HG02623 (cell line): Measurements from ENCODE around the gene ABCA9.
"Not testable (repeated sequence)": the region's sequence is repeated elsewhere in the genome, so short reads cannot be mapped to it uniquely, and the experiment has no call there.

Experiments
- ATAC-seq: cut with Tn5 transposase; IDR thresholded peaks from one replicate; pipeline ENCODE4 v1.9.1; 2021; ENCODE audit warnings: moderate library complexity; ENCODE audit not compliant: unreplicated experiment

ABCA9 gene

GRCh38 chr17:69042308-69042707 is 18.4 kb downstream of the ABCA9 start:
- no peak for ATAC-seq

- no peak for ATAC-seq
Observed at GRCh38 chr17:69031839-69032238, 28.9 kb downstream of the ABCA9 start.

DNA sequence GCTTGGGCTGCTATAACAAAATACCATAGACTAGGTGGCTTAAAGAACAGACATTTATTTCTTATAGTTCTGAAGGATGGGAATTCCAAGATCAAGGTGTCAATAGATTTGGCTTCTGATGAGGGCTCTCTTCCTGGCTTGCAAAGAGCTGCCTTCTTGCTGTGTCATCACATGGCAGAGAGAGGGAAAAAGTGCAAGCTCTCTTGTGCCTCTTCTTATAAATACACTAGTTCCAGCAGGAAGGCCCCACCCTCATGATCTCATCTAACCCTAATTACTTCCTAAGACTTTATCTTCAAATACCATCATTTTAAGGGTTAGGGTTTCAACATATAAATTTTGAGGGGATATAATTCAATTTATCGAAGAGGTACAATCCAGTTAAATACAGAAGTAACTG is 30.6 kb downstream of the ABCA9 start:
- ATAC-seq, result no peak

DNA sequence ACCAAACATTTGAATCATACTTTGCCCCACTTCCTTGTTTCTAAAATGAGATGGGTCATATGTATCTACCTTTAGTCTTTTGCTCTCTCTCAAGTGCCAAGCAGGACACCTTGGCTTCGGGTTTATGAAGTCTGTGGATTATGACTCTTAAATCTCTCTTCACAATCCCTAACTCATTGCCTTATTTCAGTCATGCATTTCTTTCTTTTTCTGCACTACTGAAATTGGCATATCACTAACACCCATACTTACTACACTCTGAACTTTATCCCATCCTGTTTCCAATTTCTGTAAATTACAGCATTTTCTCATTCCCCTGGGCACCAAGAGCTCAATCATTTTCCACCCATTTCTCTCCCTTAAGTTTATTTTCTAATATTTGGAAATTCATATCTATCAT is 42.0 kb downstream of the ABCA9 start:
- no peak for ATAC-seq

GRCh38 chr17:69018022-69018615 is 42.6 kb downstream of the ABCA9 start:
- no peak for ATAC-seq

DNA sequence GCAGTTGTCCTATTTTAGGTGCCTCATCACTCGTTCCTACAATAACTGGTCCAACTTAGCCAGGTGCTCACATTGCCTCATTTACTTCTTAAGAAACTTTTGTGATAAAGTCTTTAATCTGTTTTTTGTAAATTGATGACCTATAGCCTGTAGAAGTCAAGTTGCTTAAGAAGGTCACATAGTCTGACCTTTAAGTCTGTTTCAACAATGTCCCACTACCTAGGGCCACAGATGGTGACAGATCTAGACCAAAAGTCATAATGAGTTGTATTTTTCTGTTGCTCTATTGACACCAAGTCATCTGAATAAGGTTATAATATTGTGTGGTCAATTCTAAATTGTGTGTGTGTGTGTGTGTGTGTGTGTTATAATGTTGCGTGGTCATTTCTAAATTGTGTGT is 45.1 kb downstream of the ABCA9 start:
- no peak for ATAC-seq

DNA sequence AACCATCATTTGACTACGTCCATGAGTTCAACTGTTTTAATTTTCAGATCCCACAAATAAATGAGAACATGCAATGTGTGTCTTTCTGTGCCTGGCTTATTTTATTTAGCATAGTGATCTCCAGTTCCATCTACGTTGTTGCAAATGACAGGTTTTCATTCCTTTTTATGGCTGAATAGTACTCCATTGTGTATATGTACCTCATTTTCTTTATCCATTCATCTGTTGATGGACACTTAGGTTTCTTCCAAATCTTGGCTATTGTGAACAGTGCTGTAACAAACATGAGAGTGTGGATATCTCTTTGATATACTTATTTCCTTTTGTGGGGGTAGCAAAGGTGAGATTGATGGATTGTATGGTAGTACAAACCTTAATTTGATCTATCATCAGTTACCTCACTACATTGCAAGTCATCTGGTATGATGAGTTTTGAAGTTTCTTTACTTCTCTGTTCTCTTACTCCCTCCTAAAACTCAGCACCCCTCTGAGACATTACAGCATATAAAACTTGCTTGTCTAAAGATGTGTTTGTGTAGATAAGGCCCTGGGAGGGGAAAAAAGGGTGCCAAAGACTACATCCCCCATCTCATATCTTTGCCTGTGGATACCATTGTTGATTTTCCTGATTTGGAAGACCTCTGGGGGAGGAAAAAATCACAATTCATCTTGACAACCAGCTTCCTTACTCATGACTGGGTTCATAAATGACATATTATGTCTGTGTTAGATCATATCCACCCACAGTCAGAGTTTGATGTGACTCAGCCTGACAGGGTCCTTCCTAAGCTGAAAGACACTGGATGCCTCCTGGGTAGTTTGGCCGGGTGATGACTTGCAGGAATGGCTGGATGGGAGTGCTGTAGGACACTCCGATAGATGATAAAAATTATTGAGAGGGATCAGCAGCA is 47.6 kb downstream of the ABCA9 start:
- ATAC-seq, result no peak

- no peak for ATAC-seq
Observed at GRCh38 chr17:69009930-69010329, 50.8 kb downstream of the ABCA9 start.

DNA sequence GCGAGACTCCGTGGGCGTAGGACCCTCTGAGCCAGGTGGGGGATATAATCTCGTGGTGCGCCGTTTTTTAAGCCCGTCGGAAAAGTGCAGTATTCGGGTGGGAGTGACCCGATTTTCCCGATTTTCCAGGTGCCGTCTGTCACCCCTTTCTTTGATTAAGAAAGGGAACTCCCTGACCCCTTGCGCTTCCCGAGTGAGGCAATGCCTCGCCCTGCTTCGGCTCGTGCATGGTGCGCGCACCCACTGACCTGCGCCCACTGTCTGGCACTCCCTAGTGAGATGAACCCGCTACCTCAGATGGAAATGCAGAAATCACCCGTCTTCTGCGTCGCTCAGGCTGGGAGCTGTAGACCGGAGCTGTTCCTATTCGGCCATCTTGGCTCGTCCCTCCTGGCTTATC is 56.0 kb downstream of the ABCA9 start:
- ATAC-seq, result not testable (repeated sequence)

DNA sequence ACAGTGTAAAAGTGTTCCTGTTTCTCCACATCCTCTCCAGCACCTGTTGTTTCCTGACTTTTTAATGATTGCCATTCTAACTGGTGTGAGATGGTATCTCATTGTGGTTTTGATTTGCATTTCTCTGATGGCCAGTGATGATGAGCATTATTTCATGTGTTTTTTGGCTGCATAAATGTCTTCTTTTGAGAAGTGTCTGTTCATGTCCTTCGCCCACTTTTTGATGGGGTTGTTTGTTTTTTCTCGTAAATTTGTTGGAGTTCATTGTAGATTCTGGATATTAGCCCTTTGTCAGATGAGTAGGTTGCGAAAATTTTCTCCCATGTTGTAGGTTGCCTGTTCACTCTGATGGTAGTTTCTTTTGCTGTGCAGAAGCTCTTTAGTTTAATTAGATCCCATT is 61.0 kb downstream of the ABCA9 start:
- not testable (repeated sequence) for ATAC-seq

DNA sequence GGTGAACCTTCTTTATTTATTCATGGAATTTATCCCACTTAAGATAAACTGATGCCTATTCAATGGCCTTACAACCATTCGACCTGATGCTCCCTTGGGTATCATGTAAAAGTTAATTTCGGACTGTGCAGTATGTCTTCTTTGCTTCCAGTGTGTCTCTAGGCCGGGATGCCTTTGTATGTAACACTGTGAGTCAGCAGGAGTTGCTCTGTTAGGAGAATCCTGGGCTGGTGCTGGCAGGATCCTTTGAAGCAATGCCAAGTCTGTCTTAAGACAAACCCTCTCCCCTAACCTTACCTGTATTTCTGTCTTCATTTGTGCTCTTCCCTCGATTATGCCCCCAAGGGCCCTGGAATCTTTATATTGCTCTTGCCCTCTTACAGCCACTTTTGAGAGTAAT is 67.6 kb downstream of the ABCA9 start:
- ATAC-seq, result no peak

DNA sequence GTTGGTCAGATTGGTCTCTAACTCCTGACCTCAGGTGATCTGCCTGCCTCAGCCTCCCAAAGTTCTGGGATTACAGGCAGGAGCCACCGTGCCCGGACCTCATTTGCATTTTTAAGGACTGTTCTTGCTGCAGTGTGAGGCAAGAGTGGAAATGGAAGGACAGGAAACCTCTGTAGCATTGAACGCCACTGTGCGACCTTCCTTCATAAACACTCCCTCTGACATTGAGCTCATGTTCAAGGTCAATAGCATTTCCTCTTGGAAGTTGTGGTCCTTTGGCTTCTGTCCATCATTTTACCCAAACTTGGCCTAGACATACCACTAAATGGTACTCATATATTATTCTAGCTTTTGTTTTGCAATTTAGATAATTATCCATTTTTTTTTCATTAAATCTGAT is 72.8 kb downstream of the ABCA9 start:
- no peak for ATAC-seq

DNA sequence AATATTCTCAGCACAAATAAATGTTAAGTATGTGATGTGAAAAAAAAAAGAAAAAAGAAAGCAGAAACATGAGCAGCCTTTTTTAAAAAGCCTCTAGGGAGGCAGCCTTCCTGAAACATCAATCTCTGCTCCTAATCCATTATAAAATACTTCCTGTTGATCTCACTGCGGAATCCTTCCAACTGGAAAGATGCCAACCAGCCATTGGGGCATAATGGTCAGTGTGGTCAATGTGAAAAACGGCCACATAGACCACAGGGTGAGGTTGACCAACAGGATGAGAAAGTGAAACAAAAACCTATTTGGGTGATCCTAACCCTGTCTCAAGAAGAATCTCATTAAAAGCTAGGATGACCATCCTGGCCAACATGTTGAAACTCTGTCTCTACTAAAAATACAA is 79.4 kb downstream of the ABCA9 start:
- ATAC-seq, result no peak

- ATAC-seq, result no peak
Observed at GRCh38 chr17:68973098-68973846, 87.5 kb downstream of the ABCA9 start.

DNA sequence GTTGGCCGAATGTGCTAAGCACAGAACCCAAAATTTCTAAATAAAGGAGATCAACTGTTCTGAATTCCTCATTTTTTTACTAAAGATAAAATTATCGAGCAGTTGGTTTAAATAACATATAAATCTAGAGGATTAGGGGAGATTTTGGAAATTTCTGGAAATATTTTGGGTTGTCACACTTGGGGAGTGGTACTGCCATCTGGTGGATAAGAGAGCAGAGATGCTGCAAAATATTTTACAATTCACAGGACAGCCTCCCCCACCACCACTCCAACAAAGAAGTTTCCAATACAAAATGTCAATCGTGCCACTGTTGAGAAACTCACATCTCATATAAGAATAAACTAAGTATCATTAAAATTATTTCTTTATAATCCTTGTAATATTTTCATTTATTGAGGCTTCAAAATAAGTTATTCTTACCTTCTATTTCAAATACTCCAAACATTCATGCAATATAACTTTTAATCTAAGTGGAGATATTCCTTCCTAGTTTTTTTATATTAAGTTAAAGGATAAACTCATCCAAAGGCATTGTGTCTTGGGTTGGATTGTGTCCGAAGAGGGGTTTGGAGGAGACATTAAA is 88.5 kb downstream of the ABCA9 start:
- no peak for ATAC-seq

DNA sequence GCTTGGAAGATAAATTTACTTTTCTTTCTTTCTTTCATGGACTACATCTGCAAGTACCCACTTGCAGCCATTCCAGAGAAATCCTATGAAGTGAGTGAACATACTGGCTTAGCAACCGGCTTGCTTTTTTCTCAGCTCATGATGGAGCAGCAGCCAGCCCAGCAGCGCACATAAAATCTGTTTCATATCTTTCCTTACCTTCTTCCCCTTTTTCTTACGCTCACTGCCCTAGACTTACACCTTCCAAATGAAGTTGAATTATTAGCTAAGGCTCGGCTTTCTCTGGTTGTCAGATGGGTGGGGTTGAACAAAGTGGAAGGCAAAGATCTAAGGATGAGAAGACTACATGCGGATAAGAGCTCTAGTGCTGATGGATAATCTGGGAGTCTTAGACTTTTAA is 91.6 kb downstream of the ABCA9 start:
- no peak for ATAC-seq

DNA sequence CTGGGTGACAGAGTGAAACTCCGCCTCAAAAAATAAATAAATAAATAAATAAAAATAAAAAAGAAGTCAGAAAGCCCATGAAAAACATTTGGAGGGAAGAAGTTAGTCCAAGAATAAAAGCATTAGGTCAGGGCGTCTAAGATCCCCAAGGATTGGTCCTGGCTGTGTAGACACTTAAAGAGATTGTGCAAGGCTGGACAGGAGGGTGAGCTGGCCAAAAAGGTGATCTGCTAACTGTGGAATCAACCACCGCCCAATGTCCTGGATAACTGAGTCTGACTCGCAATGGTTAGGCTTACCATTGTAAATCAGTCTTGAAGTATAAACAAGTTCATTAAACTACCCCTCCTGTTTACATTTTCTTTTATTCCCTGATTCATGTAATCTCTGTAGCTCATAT is 96.8 kb downstream of the ABCA9 start:
- no peak for ATAC-seq

DNA sequence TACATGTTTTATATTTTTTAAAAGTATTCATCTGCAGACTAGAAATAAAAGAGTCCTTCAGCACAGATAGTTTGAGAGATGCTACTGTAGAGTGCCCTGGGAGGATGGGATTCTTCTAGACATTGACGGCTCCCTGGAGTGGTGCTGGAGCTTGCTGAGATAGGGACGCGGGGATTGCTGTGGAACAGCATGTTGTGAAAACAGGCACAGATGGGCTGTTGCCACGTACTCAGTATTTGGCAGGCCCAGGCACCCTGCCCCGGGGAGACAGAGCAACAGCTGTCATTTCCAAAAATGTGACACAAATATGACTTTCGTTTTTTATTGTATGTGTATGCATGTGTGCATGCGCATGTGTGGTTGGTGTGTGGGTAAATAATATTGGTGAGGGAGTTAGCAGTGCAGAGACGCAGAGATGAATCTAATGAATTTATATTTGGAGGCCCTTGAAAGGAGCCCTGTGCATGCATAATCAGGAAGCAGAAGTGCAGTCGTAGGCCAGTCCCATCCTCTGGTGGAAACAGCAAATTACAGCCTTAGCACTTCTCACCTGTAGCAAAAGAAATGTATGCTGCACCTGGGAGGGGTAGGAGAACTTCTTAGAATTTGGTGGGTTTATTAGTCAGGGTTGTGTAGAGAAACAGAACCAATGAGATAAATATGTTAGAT is 99.4 kb downstream of the ABCA9 start:
- no peak for ATAC-seq

GRCh38 chr17:68959117-68959516 is 101.6 kb downstream of the ABCA9 start:
- ATAC-seq, result not testable (repeated sequence)

DNA sequence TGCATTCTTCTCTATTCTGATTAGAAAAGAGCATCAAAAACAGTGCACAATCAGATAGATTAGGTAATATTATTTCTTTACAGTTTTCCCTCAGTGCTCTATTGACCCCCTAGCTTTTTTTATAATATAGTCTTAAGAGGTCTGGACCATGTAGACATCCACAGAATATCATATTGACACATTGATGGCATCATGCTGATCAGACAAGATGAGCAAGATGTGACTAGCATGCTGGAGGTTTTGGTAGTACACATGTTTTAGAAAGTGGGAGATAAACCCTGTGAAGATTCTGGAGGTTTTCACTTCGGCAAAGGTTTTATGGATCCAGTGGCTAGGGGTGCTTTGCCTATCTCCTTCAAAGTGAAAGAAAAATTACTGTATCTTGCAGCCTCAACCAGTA is 102.8 kb downstream of the ABCA9 start:
- ATAC-seq, result no peak
